IPS-15b (cell line): ENCODE data around the gene REPS2.

ENCODE experiments used
- H3K27me3 ChIP-seq: one replicate; pipeline ENCODE4 v1.6.1; 2013; ENCODE audit warnings: low read length; ENCODE audit not compliant: control insufficient read depth, insufficient read depth
- H3K36me3 ChIP-seq: one replicate; pipeline ENCODE4 v1.6.1; 2013; ENCODE audit warnings: low read length; ENCODE audit not compliant: control insufficient read depth, insufficient read depth
- H3K4me1 ChIP-seq: one replicate; pipeline ENCODE4 v1.6.1; 2013; ENCODE audit warnings: mild to moderate bottlenecking, low read length; ENCODE audit not compliant: control insufficient read depth, insufficient read depth
- H3K4me3 ChIP-seq: one replicate; pipeline ENCODE4 v1.5.1; 2013; ENCODE audit warnings: low read depth, low read length
- H3K9ac ChIP-seq: one replicate; pipeline ENCODE4 v1.6.1; 2013; ENCODE audit warnings: low read depth, mild to moderate bottlenecking, low read length
- H3K9me3 ChIP-seq: one replicate; pipeline ENCODE4 v1.6.1; 2013; ENCODE audit warnings: mild to moderate bottlenecking, low read length; ENCODE audit not compliant: control insufficient read depth, insufficient read depth

The REPS2 gene

GRCh38 chrX:16986169-16986568 is 39.7 kb downstream of the REPS2 start:
- no peak overlapping the region for H3K4me3 ChIP-seq
- no peaks in the 10 kb centered on the region for H3K27me3 ChIP-seq
- no peak overlapping the region for H3K9ac ChIP-seq
- H3K36me3 ChIP-seq: no peaks in the 10 kb centered on the region
- H3K9me3 ChIP-seq: no peaks in the 10 kb centered on the region
- no peaks in the 10 kb centered on the region for H3K4me1 ChIP-seq

GRCh38 chrX:16989750-16990149 is 43.3 kb downstream of the REPS2 start:
- no peaks in the 10 kb centered on the region for H3K4me1 ChIP-seq
- no peak overlapping the region for H3K4me3 ChIP-seq
- H3K9ac ChIP-seq: no peak overlapping the region
- no peaks in the 10 kb centered on the region for H3K36me3 ChIP-seq
- H3K27me3 ChIP-seq: no peaks in the 10 kb centered on the region
- no peaks in the 10 kb centered on the region for H3K9me3 ChIP-seq

GRCh38 chrX:16990839-16991238 is 44.4 kb downstream of the REPS2 start:
- Histone ChIP-seq H3K27me3 (no peaks in the 10 kb centered on the region), H3K4me1 (no peaks in the 10 kb centered on the region), H3K36me3 (no peaks in the 10 kb centered on the region), H3K9me3 (no peaks in the 10 kb centered on the region), H3K9ac (no peak overlapping the region), H3K4me3 (no peak overlapping the region)

GRCh38 chrX:16992445-16992844 is 46.0 kb downstream of the REPS2 start:
- H3K9ac ChIP-seq: no peak overlapping the region
- no peaks in the 10 kb centered on the region for H3K27me3 ChIP-seq
- H3K9me3 ChIP-seq: no peaks in the 10 kb centered on the region
- no peak overlapping the region for H3K4me3 ChIP-seq
- no peaks in the 10 kb centered on the region for H3K4me1 ChIP-seq
- no peaks in the 10 kb centered on the region for H3K36me3 ChIP-seq

- Histone ChIP-seq H3K9me3 (no peaks in the 10 kb centered on the region), H3K36me3 (no peaks in the 10 kb centered on the region), H3K4me3 (no peak overlapping the region), H3K9ac (no peak overlapping the region), H3K27me3 (no peaks in the 10 kb centered on the region), H3K4me1 (no peaks in the 10 kb centered on the region)
Observed at GRCh38 chrX:16992951-16993350, 46.5 kb downstream of the REPS2 start.

GRCh38 chrX:16993791-16994318 is 47.4 kb downstream of the REPS2 start:
- Histone ChIP-seq H3K36me3 (no peaks in the 10 kb centered on the region), H3K9ac (no peak overlapping the region), H3K4me1 (no peaks in the 10 kb centered on the region), H3K27me3 (no peaks in the 10 kb centered on the region), H3K9me3 (no peaks in the 10 kb centered on the region), H3K4me3 (no peak overlapping the region)

GRCh38 chrX:16994736-16995135 is 48.3 kb downstream of the REPS2 start:
- Histone ChIP-seq H3K4me1 (no peaks in the 10 kb centered on the region), H3K4me3 (no peak overlapping the region), H3K9ac (no peak overlapping the region), H3K27me3 (no peaks in the 10 kb centered on the region), H3K36me3 (no peaks in the 10 kb centered on the region), H3K9me3 (no peaks in the 10 kb centered on the region)

- no peaks in the 10 kb centered on the region for H3K4me1 ChIP-seq
- no peak overlapping the region for H3K4me3 ChIP-seq
- H3K9ac ChIP-seq: no peak overlapping the region
- H3K36me3 ChIP-seq: no peaks in the 10 kb centered on the region
- no peaks in the 10 kb centered on the region for H3K9me3 ChIP-seq
- H3K27me3 ChIP-seq: no peaks in the 10 kb centered on the region
Observed at GRCh38 chrX:16997313-16997712, 50.9 kb downstream of the REPS2 start.

GRCh38 chrX:16999275-16999674 is 52.8 kb downstream of the REPS2 start:
- no peaks in the 10 kb centered on the region for H3K27me3 ChIP-seq
- H3K4me3 ChIP-seq: no peak overlapping the region
- H3K9me3 ChIP-seq: no peaks in the 10 kb centered on the region
- H3K36me3 ChIP-seq: no peaks in the 10 kb centered on the region
- no peaks in the 10 kb centered on the region for H3K4me1 ChIP-seq
- H3K9ac ChIP-seq: no peak overlapping the region

GRCh38 chrX:17000751-17001150 is 54.3 kb downstream of the REPS2 start:
- no peaks in the 10 kb centered on the region for H3K36me3 ChIP-seq
- no peaks in the 10 kb centered on the region for H3K4me1 ChIP-seq
- H3K9me3 ChIP-seq: no peaks in the 10 kb centered on the region
- no peaks in the 10 kb centered on the region for H3K27me3 ChIP-seq
- H3K4me3 ChIP-seq: no peak overlapping the region
- no peak overlapping the region for H3K9ac ChIP-seq

- H3K9ac ChIP-seq: no peak overlapping the region
- H3K27me3 ChIP-seq: no peaks in the 10 kb centered on the region
- H3K4me1 ChIP-seq: no peaks in the 10 kb centered on the region
- H3K9me3 ChIP-seq: no peaks in the 10 kb centered on the region
- no peak overlapping the region for H3K4me3 ChIP-seq
- no peaks in the 10 kb centered on the region for H3K36me3 ChIP-seq
Observed at GRCh38 chrX:17005712-17006368, 59.4 kb downstream of the REPS2 start.

GRCh38 chrX:17007134-17007768 is 60.8 kb downstream of the REPS2 start:
- H3K36me3 ChIP-seq: no peaks in the 10 kb centered on the region
- no peaks in the 10 kb centered on the region for H3K9me3 ChIP-seq
- H3K9ac ChIP-seq: no peak overlapping the region
- no peaks in the 10 kb centered on the region for H3K4me1 ChIP-seq
- no peak overlapping the region for H3K4me3 ChIP-seq
- H3K27me3 ChIP-seq: no peaks in the 10 kb centered on the region
